AG04450 (cell line): ENCODE measurements around the gene FPR2. TPM values are rescaled to one million over a fixed set of nuclear protein-coding genes. Genes with fewer than 3 reads are reported as not detected.

Experiments used
- CTCF ChIA-PET: fragments of 300-600, 350-600 bp; formaldehyde crosslinking; extraction: SDS; loops from one replicate; lab custom pipeline; 2022; ENCODE audit warnings: antibody characterized with exemption, inconsistent platforms; lab: Charles Lee
- POLR2A ChIA-PET: fragments of 350-600 bp; formaldehyde crosslinking; extraction: SDS; loops from one replicate; lab custom pipeline; 2021; ENCODE audit warnings: antibody characterized with exemption, inconsistent platforms; lab: Yijun Ruan, JAX
- DNase-seq: peaks from one replicate; pipeline ENCODE4 v3.0.0-alpha.2; 2011; ENCODE audit warnings: low read depth, low spot score
- H3K27ac ChIP-seq: one replicate; pipeline ENCODE4 v1.5.1; 2012; ENCODE audit warnings: low read depth, low read length, control low read depth
- H3K27me3 ChIP-seq: one replicate; pipeline ENCODE4 v1.6.0; 2012; ENCODE audit warnings: low read length; ENCODE audit not compliant: control insufficient read depth, insufficient read depth
- H3K4me3 ChIP-seq: 2 replicates; pipeline ENCODE4 v1.5.1; 2011; ENCODE audit warnings: mild to moderate bottlenecking, low read depth, low read length, control low read depth
- H3K9me3 ChIP-seq: 2 replicates; pipeline ENCODE4 v1.5.1; 2012; ENCODE audit warnings: low read length; ENCODE audit not compliant: control insufficient read depth, insufficient read depth
- CTCF ChIP-seq: IDR thresholded peaks from 2 replicates; pipeline ENCODE4 v1.5.1; 2011; ENCODE audit warnings: low read depth, low read length, control low read depth, inconsistent platforms
- polyA plus RNA-seq: library from polyadenylated mRNA; depleted of rRNA; stranded (reverse); fragments of >200 nt; gene quantifications from 2 replicates; pipeline ENCODE4 v1.2.3, GENCODE V29; 2011

Gene FPR2
- polyA plus RNA-seq, 1 experiment: not detected

- Histone ChIP-seq H3K4me3 (no peak overlapping the region), H3K27ac (no peak overlapping the region), H3K27me3 (no peaks in the 10 kb centered on the region), H3K9me3 (no peaks in the 10 kb centered on the region)
- no peak for TF ChIP-seq CTCF
- ChIA-PET CTCF (no interaction called here), POLR2A (no interaction called here)
- DNase-seq: no peak
Observed at GRCh38 chr19:51755571-51755970, 5.4 kb upstream of the FPR2 start.

- ChIA-PET POLR2A (no interaction called here), CTCF (interaction anchor here (1.5 kb wide), 1 partner anchor 16 kb away, joined by 5 read pairs; no protein-coding TSS in a partner anchor)
- Histone ChIP-seq H3K4me3 (no peak overlapping the region), H3K27ac (no peak overlapping the region), H3K27me3 (no peaks in the 10 kb centered on the region), H3K9me3 (no peaks in the 10 kb centered on the region)
- DNase-seq: no peak
- TF ChIP-seq CTCF: no peak
Observed at GRCh38 chr19:51761696-51762095, 716 bp downstream of the FPR2 start.

GRCh38 chr19:51765086-51765485 is 4.1 kb downstream of the FPR2 start:
- ChIA-PET POLR2A (no interaction called here), CTCF (interaction anchor here (1.7 kb wide), 1 partner anchor 13 kb away, joined by 4 read pairs; no protein-coding TSS in a partner anchor)
- TF ChIP-seq CTCF: no peak
- no peaks in the 10 kb centered on the region for H3K27me3 ChIP-seq
- no peak overlapping the region for H3K27ac ChIP-seq
- no peaks in the 10 kb centered on the region for H3K9me3 ChIP-seq
- no peak overlapping the region for H3K4me3 ChIP-seq
- DNase-seq: no peak

- ChIA-PET CTCF (interaction anchor here (1.7 kb wide), 1 partner anchor 11 kb away, joined by 4 read pairs; no protein-coding TSS in a partner anchor), POLR2A (no interaction called here)
- Histone ChIP-seq H3K4me3 (no peak overlapping the region), H3K27me3 (no peaks in the 10 kb centered on the region), H3K27ac (no peak overlapping the region), H3K9me3 (no peaks in the 10 kb centered on the region)
- no peak for TF ChIP-seq CTCF
- no peak for DNase-seq
Observed at GRCh38 chr19:51766461-51766860, 5.5 kb downstream of the FPR2 start.

GRCh38 chr19:51771376-51772130 is 10.6 kb downstream of the FPR2 start:
- Histone ChIP-seq H3K27ac (no peak overlapping the region), H3K27me3 (no peaks in the 10 kb centered on the region), H3K9me3 (no peaks in the 10 kb centered on the region), H3K4me3 (no peak overlapping the region)
- DNase-seq: no peak
- POLR2A ChIA-PET: no interaction called here
- CTCF ChIA-PET: interaction anchor here (0.8 kb wide), 1 partner anchor 114 kb away, joined by 3 read pairs; no protein-coding TSS in a partner anchor
- TF ChIP-seq CTCF: no peak
